HepG2 (cell line): ENCODE data around the gene TMEM9. TPM values are rescaled to one million over a fixed set of nuclear protein-coding genes. Genes with fewer than 3 reads are reported as not detected.

Experiments
- ARID2 ChIP-seq: sonication (generic); formaldehyde crosslinking; IDR thresholded peaks from 2 replicates; pipeline ENCODE4 v1.8.1; 2022; ENCODE audit warnings: mild to moderate bottlenecking, missing genetic modification reagents, borderline replicate concordance
- ELF3 ChIP-seq: IDR thresholded peaks from 2 replicates; pipeline ENCODE4 v1.6.1; 2016; ENCODE audit warnings: missing genetic modification reagents, missing compliant biosample characterization
- ESRRA ChIP-seq: sonication (generic); formaldehyde crosslinking; IDR thresholded peaks from 2 replicates; pipeline ENCODE4 v1.5.1; 2020; ENCODE audit warnings: mild to moderate bottlenecking, low read depth, missing genetic modification reagents
- FOXK1 ChIP-seq: sonication (generic); formaldehyde crosslinking; IDR thresholded peaks from 2 replicates; pipeline ENCODE4 v1.4.0; 2020; ENCODE audit warnings: low read depth, missing genetic modification reagents, borderline replicate concordance
- KLF12 ChIP-seq: sonication (generic); formaldehyde crosslinking; IDR thresholded peaks from 2 replicates; pipeline ENCODE4 v1.4.0; 2020; ENCODE audit warnings: missing genetic modification reagents, borderline replicate concordance
- KLF16 ChIP-seq, 2 experiments: sonication (generic) in 1 of 2; formaldehyde crosslinking in 1 of 2; IDR thresholded peaks; 2 replicates each; pipeline versions ENCODE4 v1.6.1 to v1.8.0; 2016 to 2023; ENCODE audit warnings: missing genetic modification reagents in 2 of 2, missing compliant biosample characterization in 1 of 2
- LCORL ChIP-seq, 2 experiments: fragments of 450-650 bp in 1 of 2; sonication (generic) in 1 of 2; formaldehyde crosslinking in 1 of 2; IDR thresholded peaks; 2 replicates each; pipeline versions ENCODE4 v1.5.0 to v1.6.1; 2017 to 2020; ENCODE audit warnings: antibody characterized with exemption in 1 of 2, missing genetic modification reagents in 1 of 2
- NCOR1 ChIP-seq: fragments of 200-600 bp; sonication (generic); IDR thresholded peaks from 2 replicates; pipeline ENCODE4 v1.7.0; 2017; ENCODE audit warnings: antibody characterized with exemption, low read length, borderline replicate concordance
- PAWR ChIP-seq: sonication (generic); formaldehyde crosslinking; IDR thresholded peaks from 2 replicates; pipeline ENCODE4 v1.4.0; 2020; ENCODE audit warnings: missing genetic modification reagents, mild to moderate bottlenecking, borderline replicate concordance
- RFX3 ChIP-seq: IDR thresholded peaks from 2 replicates; pipeline ENCODE4 v1.6.1; 2016; ENCODE audit warnings: missing biosample characterization, missing genetic modification reagents
- SMARCE1 ChIP-seq: fragments of 450-650 bp; IDR thresholded peaks from 2 replicates; pipeline ENCODE4 v1.6.1; 2017; ENCODE audit warnings: borderline replicate concordance
- TCF7 ChIP-seq: sonication (generic); IDR thresholded peaks from 2 replicates; pipeline ENCODE4 v1.6.1; 2016; ENCODE audit warnings: antibody characterized with exemption, low read depth
- ZFAT ChIP-seq: sonication (generic); formaldehyde crosslinking; conservative IDR thresholded peaks from 2 replicates; pipeline ENCODE4 v1.8.1; 2023; ENCODE audit warnings: missing genetic modification reagents, inconsistent platforms
- ZFP36L2 ChIP-seq: sonication (generic); formaldehyde crosslinking; IDR thresholded peaks from 2 replicates; pipeline ENCODE4 v1.4.0; 2020; ENCODE audit warnings: missing genetic modification reagents
- ZNF101 ChIP-seq: sonication (generic); formaldehyde crosslinking; IDR thresholded peaks from 2 replicates; pipeline ENCODE4 v1.4.0; 2020; ENCODE audit warnings: mild to moderate bottlenecking, low read depth, missing genetic modification reagents, borderline replicate concordance
- ZNF12 ChIP-seq: sonication (generic); formaldehyde crosslinking; IDR thresholded peaks from 2 replicates; pipeline ENCODE4 v1.5.0; 2020; ENCODE audit warnings: missing genetic modification reagents
- ZNF337 ChIP-seq: sonication (generic); formaldehyde crosslinking; IDR thresholded peaks from 2 replicates; pipeline ENCODE4 v1.5.1; 2020; ENCODE audit warnings: missing genetic modification reagents, low read depth, mild to moderate bottlenecking, borderline replicate concordance
- ZNF432 ChIP-seq: sonication (generic); formaldehyde crosslinking; IDR thresholded peaks from 2 replicates; pipeline ENCODE4 v1.5.0; 2020; ENCODE audit warnings: missing genetic modification reagents, mild to moderate bottlenecking, borderline replicate concordance
- ZNF460 ChIP-seq: sonication (generic); formaldehyde crosslinking; IDR thresholded peaks from 2 replicates; pipeline ENCODE4 v1.5.1; 2020; ENCODE audit warnings: missing genetic modification reagents, mild to moderate bottlenecking, borderline replicate concordance
- polyA plus RNA-seq, 8 experiments: library from polyadenylated mRNA; depleted of rRNA in 3 of 8; stranded (reverse) in 7 of 8; unstranded in 1 of 8; fragments of >200 nt; fragmentation: Illumina TruSeq in 4 of 8; extraction: Trizol in 4 of 8; gene quantifications; 2 replicates each; pipeline versions ENCODE4 v1.2.1 to v1.2.3, GENCODE V29; 2011 to 2016; ENCODE audit warnings: low read depth in 4 of 8, missing spikeins in 1 of 8, mixed read lengths in 1 of 8; ENCODE audit not compliant: insufficient read depth in 1 of 8
- total RNA-seq, 5 experiments: library from RNA; depleted of rRNA; stranded (reverse); fragments of >200 nt; fragmentation: Illumina TruSeq; extraction: Trizol; gene quantifications; 2 replicates each; pipeline ENCODE4 v1.2.3, GENCODE V29; 2016; ENCODE audit warnings: low read depth in 1 of 5
- TF ChIP-seq, protein P1 (sequence below): sonication (generic); formaldehyde crosslinking; conservative IDR thresholded peaks from 2 replicates; pipeline ENCODE4 v1.8.0; 2022; ENCODE audit warnings: mild to moderate bottlenecking, moderate library complexity, missing genetic modification reagents
- TF ChIP-seq, protein P2 (sequence below): sonication (generic); formaldehyde crosslinking; IDR thresholded peaks from 2 replicates; pipeline ENCODE4 v1.4.0; 2020; ENCODE audit warnings: mild to moderate bottlenecking, missing genetic modification reagents
- TF ChIP-seq, protein P3 (sequence below): sonication (generic); formaldehyde crosslinking; IDR thresholded peaks from 2 replicates; pipeline ENCODE4 v1.5.1; 2020; ENCODE audit warnings: missing genetic modification reagents, mild to moderate bottlenecking, borderline replicate concordance
- TF ChIP-seq, protein P4 (sequence below): sonication (generic); formaldehyde crosslinking; IDR thresholded peaks from 2 replicates; pipeline ENCODE4 v1.8.0; 2022; ENCODE audit warnings: mild to moderate bottlenecking, missing genetic modification reagents, moderate library complexity

Gene TMEM9
- total and polyA plus RNA-seq, 2 of the 13 experiments (the other 11 are each of a cell fraction or from before 2014, with no cell fraction given), result 60.9 to 102 TPM

DNA sequence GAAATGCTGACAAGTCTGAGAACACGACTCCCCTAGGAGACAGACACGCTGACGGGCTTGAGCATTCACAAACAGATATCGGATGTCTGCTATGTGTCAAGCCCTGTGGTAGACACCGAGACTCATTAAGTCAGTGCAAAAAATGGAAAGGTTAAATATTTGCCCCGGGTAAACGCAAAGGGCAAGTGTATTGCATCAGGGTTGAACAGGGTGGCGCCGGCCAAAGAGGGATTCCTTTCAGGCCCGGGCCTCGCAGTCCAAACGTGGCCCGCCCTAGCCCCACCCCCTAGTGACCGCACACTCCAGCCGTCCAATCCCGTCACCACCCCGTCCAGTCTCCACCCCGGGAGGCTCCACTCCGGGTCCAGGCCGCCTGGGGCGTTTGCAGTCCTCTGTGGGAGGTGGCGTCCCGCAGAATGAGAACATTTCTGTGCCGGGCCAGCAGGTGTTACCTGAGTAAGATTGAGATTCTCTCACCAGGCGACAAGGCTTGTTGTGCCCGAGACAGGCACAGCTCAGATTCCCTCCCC is 16.3 kb upstream of the TMEM9 start (continued):
- TF ChIP-seq ESRRA (CRISPR knock-in tag) (peak; percentile 85), ZFP36L2 (CRISPR knock-in tag) (no peak), NCOR1 (peak; percentile 85; the same call in 1 of the 2 replicates), FOXK1 (CRISPR knock-in tag) (peak; percentile 62; the same call in 1 of the 2 replicates), ELF3 (CRISPR knock-in tag) (peak; percentile 66), ZNF101 (CRISPR knock-in tag) (no peak), LCORL (IDR thresholded peaks at IDR 0.05) (no peak), LCORL (CRISPR knock-in tag; IDR thresholded peaks at IDR 0.05) (peak; percentile 98), ZNF460 (no peak), KLF12 (CRISPR knock-in tag) (peak; percentile 65; the same call in 1 of the 2 replicates), PAWR (peak; percentile 87; the same call in 1 of the 2 replicates), RFX3 (CRISPR knock-in tag) (0 out of 2 replicates have a peak, but pooled peaks have one; percentile 30), ZFAT (CRISPR knock-in tag) (no peak), TCF7 (peak; percentile 39; the same call in 1 of the 2 replicates), ZNF432 (no peak), SMARCE1 (no peak), KLF16 (CRISPR knock-in tag; IDR thresholded peaks at IDR 0.05) (peak in 1 of 2 experiments; percentile 35; a peak in 1 of 4 replicates), ZNF12 (CRISPR knock-in tag) (peak; percentile 37; the same call in 1 of the 2 replicates), ARID2 (CRISPR knock-in tag) (0 out of 2 replicates have a peak, but pooled peaks have one; percentile 63), ZNF337 (peak; percentile 4; the same call in 1 of the 2 replicates)
- TF ChIP-seq, protein P1, sequence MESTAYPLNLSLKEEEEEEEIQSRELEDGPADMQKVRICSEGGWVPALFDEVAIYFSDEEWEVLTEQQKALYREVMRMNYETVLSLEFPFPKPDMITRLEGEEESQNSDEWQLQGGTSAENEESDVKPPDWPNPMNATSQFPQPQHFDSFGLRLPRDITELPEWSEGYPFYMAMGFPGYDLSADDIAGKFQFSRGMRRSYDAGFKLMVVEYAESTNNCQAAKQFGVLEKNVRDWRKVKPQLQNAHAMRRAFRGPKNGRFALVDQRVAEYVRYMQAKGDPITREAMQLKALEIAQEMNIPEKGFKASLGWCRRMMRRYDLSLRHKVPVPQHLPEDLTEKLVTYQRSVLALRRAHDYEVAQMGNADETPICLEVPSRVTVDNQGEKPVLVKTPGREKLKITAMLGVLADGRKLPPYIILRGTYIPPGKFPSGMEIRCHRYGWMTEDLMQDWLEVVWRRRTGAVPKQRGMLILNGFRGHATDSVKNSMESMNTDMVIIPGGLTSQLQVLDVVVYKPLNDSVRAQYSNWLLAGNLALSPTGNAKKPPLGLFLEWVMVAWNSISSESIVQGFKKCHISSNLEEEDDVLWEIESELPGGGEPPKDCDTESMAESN (CRISPR knock-in tag), result 0 out of 2 replicates have a peak, but pooled peaks have one; percentile 69
- TF ChIP-seq, protein P2, sequence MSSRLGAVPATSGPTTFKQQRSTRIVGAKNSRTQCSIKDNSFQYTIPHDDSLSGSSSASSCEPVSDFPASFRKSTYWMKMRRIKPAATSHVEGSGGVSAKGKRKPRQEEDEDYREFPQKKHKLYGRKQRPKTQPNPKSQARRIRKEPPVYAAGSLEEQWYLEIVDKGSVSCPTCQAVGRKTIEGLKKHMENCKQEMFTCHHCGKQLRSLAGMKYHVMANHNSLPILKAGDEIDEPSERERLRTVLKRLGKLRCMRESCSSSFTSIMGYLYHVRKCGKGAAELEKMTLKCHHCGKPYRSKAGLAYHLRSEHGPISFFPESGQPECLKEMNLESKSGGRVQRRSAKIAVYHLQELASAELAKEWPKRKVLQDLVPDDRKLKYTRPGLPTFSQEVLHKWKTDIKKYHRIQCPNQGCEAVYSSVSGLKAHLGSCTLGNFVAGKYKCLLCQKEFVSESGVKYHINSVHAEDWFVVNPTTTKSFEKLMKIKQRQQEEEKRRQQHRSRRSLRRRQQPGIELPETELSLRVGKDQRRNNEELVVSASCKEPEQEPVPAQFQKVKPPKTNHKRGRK (CRISPR knock-in tag), result no peak
- TF ChIP-seq, protein P3, sequence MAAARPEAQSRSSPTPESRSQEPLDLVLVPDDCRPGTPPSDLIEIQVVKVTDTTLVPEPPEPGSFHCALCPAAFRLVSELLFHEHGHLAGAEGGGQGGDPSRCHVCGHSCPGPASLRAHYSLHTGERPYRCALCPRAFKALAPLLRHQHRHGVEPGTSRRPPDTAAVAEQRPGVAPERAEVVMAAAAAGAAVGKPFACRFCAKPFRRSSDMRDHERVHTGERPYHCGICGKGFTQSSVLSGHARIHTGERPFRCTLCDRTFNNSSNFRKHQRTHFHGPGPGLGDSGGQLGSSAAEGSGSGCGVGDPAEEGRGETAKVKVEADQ (CRISPR knock-in tag), result 0 out of 2 replicates have a peak, but pooled peaks have one; percentile 13
- TF ChIP-seq, protein P4, sequence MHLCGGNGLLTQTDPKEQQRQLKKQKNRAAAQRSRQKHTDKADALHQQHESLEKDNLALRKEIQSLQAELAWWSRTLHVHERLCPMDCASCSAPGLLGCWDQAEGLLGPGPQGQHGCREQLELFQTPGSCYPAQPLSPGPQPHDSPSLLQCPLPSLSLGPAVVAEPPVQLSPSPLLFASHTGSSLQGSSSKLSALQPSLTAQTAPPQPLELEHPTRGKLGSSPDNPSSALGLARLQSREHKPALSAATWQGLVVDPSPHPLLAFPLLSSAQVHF (CRISPR knock-in tag), result no peak
